ENCODE data around the gene AHCY. TPM values are rescaled to one million over a fixed set of nuclear protein-coding genes. Genes with fewer than 3 reads are reported as not detected.
A peak's percentile ranks its signal among the peaks of the same experiment; 100 is the strongest.

Gene AHCY
- total RNA-seq, 1 experiment from 2014 or later = 350 TPM

DNA sequence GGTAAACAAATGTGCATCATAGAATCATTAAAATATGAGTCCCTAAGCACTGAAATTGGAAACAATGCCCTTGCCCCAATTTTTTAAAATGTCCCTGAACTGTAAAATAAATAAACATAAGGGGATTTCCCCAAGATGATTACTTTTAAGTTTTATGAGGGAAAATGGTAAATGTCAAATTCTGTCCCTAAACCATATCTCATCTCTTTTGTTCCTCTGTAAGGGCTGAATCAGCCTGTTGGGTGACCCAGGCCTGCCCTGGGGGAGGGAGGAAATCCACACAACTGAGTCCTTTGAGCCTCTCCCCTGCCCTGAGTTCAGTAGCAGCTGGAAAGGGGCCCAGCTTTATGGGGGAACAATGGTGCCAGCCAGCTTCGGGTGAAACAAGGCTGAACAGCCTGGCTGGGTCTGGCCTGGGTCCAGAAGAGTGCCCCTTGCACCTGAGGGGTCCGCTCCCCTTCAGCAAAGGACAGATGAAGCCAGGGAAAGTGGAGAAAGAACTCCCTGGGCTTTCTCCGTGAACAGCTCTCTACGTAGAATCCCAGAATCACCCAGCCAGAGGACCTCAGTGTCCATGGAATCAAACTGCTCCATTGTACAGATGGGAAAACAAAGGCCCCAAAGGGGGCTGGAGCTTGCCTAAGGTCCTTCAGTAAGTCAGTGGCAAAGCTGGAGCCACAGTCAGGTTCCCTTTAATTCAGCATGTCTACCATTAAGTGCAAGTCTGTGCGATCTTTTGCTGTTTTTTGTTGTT lies 31.7 kb upstream of the AHCY start:
- DNase-seq (ENCODE audit: low read depth, low spot score) = no peak
- no TSS peak for BruUV-seq (replicated peaks)
- ChIA-PET RAD21 (ENCODE audit: low non-redundant PET in 1 of 2, low total read pairs in 2 of 2, uncharacterized antibody in 2 of 2, unreplicated experiment in 2 of 2) (interaction anchor here in 1 of 2 experiments (0.8 kb wide), 1 partner anchor 22 kb away, joined by 3 read pairs; no protein-coding TSS in a partner anchor), CTCF (interaction anchor here (1.4 kb wide), 1 partner anchor 22 kb away, joined by 4 read pairs; no protein-coding TSS in a partner anchor), POLR2A (interaction anchor here (1.0 kb wide), 1 partner anchor 21 kb away, joined by 3 read pairs; no protein-coding TSS in a partner anchor)
- peak; percentile 52 for ATAC-seq
- H4K20me1 ChIP-seq (ENCODE audit: insufficient read depth) = no peaks in the 10 kb centered on the region
- no peaks in the 10 kb centered on the region for H3K27me3 ChIP-seq (ENCODE audit: insufficient read depth, low read length)
- peak overlapping the region; percentile 60 for H2AFZ ChIP-seq (ENCODE audit: low read depth, low read length, poor library complexity, severe bottlenecking)
- no peak overlapping the region for H3K4me3 ChIP-seq (replicated peaks in 1 of 2; ENCODE audit: low read depth in 1 of 2, low read length in 2 of 2)
- intact Hi-C loops (cut with micrococcal nuclease) = no loop called here
- TF ChIP-seq ZFX (IDR thresholded peaks at IDR 0.05) (no peak), ATF3 (IDR thresholded peaks at IDR 0.05) (no peak), ZNF274 (IDR thresholded peaks at IDR 0.05; ENCODE audit: low read depth, low read length) (no peak), RAD21 (IDR thresholded peaks at IDR 0.05; ENCODE audit: low read depth) (no peak), YY1 (IDR thresholded peaks at IDR 0.05; ENCODE audit: extremely low read depth, insufficient replicate concordance, low read depth, low read length) (no peak), ELF1 (IDR thresholded peaks at IDR 0.05; ENCODE audit: borderline replicate concordance, low read depth) (no peak), FOSL1 (IDR thresholded peaks at IDR 0.05; ENCODE audit: low read depth) (no peak), TCF7L2 (IDR thresholded peaks at IDR 0.05; ENCODE audit: borderline replicate concordance, extremely low read depth, insufficient read depth, insufficient read length) (no peak), MAX (IDR thresholded peaks at IDR 0.05) (no peak), POLR2A (IDR thresholded peaks at IDR 0.05; ENCODE audit: borderline replicate concordance, extremely low read depth, insufficient read depth, insufficient read length) (no peak), SP1 (IDR thresholded peaks at IDR 0.05; ENCODE audit: low read depth) (no peak), CEBPB (IDR thresholded peaks at IDR 0.05; ENCODE audit: low read depth) (no peak), EZH2phosphoT487 (IDR thresholded peaks at IDR 0.05; ENCODE audit: borderline replicate concordance) (no peak), EZH2 (IDR thresholded peaks at IDR 0.05) (no peak)
- TF ChIP-seq, protein P1, sequence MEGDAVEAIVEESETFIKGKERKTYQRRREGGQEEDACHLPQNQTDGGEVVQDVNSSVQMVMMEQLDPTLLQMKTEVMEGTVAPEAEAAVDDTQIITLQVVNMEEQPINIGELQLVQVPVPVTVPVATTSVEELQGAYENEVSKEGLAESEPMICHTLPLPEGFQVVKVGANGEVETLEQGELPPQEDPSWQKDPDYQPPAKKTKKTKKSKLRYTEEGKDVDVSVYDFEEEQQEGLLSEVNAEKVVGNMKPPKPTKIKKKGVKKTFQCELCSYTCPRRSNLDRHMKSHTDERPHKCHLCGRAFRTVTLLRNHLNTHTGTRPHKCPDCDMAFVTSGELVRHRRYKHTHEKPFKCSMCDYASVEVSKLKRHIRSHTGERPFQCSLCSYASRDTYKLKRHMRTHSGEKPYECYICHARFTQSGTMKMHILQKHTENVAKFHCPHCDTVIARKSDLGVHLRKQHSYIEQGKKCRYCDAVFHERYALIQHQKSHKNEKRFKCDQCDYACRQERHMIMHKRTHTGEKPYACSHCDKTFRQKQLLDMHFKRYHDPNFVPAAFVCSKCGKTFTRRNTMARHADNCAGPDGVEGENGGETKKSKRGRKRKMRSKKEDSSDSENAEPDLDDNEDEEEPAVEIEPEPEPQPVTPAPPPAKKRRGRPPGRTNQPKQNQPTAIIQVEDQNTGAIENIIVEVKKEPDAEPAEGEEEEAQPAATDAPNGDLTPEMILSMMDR (IDR thresholded peaks at IDR 0.05 in 2 of 3, conservative IDR thresholded peaks at IDR 0.05 in 1 of 3; ENCODE audit: borderline replicate concordance in 1 of 3, insufficient read depth in 1 of 3, low read depth in 2 of 3, low read length in 2 of 3) = no peak
- TF ChIP-seq, protein P2, sequence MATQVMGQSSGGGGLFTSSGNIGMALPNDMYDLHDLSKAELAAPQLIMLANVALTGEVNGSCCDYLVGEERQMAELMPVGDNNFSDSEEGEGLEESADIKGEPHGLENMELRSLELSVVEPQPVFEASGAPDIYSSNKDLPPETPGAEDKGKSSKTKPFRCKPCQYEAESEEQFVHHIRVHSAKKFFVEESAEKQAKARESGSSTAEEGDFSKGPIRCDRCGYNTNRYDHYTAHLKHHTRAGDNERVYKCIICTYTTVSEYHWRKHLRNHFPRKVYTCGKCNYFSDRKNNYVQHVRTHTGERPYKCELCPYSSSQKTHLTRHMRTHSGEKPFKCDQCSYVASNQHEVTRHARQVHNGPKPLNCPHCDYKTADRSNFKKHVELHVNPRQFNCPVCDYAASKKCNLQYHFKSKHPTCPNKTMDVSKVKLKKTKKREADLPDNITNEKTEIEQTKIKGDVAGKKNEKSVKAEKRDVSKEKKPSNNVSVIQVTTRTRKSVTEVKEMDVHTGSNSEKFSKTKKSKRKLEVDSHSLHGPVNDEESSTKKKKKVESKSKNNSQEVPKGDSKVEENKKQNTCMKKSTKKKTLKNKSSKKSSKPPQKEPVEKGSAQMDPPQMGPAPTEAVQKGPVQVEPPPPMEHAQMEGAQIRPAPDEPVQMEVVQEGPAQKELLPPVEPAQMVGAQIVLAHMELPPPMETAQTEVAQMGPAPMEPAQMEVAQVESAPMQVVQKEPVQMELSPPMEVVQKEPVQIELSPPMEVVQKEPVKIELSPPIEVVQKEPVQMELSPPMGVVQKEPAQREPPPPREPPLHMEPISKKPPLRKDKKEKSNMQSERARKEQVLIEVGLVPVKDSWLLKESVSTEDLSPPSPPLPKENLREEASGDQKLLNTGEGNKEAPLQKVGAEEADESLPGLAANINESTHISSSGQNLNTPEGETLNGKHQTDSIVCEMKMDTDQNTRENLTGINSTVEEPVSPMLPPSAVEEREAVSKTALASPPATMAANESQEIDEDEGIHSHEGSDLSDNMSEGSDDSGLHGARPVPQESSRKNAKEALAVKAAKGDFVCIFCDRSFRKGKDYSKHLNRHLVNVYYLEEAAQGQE (IDR thresholded peaks at IDR 0.05; ENCODE audit: low read depth) = no peak
- TF ChIP-seq, protein P3, sequence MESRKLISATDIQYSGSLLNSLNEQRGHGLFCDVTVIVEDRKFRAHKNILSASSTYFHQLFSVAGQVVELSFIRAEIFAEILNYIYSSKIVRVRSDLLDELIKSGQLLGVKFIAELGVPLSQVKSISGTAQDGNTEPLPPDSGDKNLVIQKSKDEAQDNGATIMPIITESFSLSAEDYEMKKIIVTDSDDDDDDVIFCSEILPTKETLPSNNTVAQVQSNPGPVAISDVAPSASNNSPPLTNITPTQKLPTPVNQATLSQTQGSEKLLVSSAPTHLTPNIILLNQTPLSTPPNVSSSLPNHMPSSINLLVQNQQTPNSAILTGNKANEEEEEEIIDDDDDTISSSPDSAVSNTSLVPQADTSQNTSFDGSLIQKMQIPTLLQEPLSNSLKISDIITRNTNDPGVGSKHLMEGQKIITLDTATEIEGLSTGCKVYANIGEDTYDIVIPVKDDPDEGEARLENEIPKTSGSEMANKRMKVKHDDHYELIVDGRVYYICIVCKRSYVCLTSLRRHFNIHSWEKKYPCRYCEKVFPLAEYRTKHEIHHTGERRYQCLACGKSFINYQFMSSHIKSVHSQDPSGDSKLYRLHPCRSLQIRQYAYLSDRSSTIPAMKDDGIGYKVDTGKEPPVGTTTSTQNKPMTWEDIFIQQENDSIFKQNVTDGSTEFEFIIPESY (IDR thresholded peaks at IDR 0.05; ENCODE audit: extremely low read depth, insufficient replicate concordance, low read length) = no peak
- peaks cover 17 to 29% of the 10 kb centered on the region in 2 experiments for H3K4me1 ChIP-seq (ENCODE audit: control insufficient read depth in 1 of 2, insufficient read depth in 2 of 2, low read length in 2 of 2)
- no peaks in the 10 kb centered on the region for H3K9me3 ChIP-seq (ENCODE audit: control insufficient read depth in 1 of 2, insufficient read depth in 1 of 2, low read depth in 1 of 2, low read length in 2 of 2)
- H3K36me3 ChIP-seq (ENCODE audit: control insufficient read depth in 1 of 2, insufficient read depth in 2 of 2, low read length in 2 of 2) = no peaks in the 10 kb centered on the region
- H3K9ac ChIP-seq (ENCODE audit: low read length) = no peak overlapping the region
- H3K27ac ChIP-seq (ENCODE audit: low read depth, low read length) = peak overlapping the region; percentile 27; the same call in 1 of the 2 replicates
- H3K79me2 ChIP-seq (ENCODE audit: insufficient read depth, low read length) = no peaks in the 10 kb centered on the region
- H3K9me2 ChIP-seq (ENCODE audit: insufficient read depth) = no peaks in the 10 kb centered on the region
- peak overlapping the region; percentile 15 for H3K4me2 ChIP-seq (ENCODE audit: low read length)

Measured in HCT116 (cell line).